ENCODE measurements around the gene SPATA13.

Gene SPATA13

GRCh38 chr13:24184265-24184841, 23.8 kb downstream of the SPATA13 start:
- ATAC-seq, result no peak
- TF ChIP-seq ZFP30 (CRISPR knock-in tag; IDR thresholded peaks at IDR 0.05) (no peak), ZNF8 (CRISPR knock-in tag; IDR thresholded peaks at IDR 0.05) (no peak), ZNF70 (CRISPR knock-in tag; IDR thresholded peaks at IDR 0.05) (no peak), TCF4 (CRISPR knock-in tag; IDR thresholded peaks at IDR 0.05; ENCODE audit: borderline replicate concordance) (no peak)
- TF ChIP-seq, protein P1, sequence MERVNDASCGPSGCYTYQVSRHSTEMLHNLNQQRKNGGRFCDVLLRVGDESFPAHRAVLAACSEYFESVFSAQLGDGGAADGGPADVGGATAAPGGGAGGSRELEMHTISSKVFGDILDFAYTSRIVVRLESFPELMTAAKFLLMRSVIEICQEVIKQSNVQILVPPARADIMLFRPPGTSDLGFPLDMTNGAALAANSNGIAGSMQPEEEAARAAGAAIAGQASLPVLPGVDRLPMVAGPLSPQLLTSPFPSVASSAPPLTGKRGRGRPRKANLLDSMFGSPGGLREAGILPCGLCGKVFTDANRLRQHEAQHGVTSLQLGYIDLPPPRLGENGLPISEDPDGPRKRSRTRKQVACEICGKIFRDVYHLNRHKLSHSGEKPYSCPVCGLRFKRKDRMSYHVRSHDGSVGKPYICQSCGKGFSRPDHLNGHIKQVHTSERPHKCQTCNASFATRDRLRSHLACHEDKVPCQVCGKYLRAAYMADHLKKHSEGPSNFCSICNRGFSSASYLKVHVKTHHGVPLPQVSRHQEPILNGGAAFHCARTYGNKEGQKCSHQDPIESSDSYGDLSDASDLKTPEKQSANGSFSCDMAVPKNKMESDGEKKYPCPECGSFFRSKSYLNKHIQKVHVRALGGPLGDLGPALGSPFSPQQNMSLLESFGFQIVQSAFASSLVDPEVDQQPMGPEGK (CRISPR knock-in tag; IDR thresholded peaks at IDR 0.05; ENCODE audit: borderline replicate concordance), result no peak

DNA sequence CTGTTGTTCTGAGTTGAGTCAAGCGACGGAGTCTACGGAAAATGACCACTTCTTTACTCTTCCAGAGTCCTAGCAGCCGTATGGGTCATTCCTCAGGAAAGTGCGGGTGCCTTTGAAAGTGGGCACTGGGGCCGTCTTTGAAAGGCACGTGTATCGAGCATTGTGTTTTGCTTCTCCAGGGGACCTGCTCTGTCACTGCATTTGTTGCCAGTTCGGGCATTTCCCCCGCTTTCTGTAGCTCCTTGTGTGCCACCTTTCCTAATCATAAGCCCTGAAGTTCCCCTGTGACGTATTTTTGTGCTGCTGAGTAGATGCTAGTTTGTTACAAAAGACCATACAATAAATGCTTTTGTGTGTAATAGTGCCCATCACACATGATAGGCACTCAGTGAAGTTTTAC, 24.4 kb downstream of the SPATA13 start:
- TF ChIP-seq TCF4 (CRISPR knock-in tag; IDR thresholded peaks at IDR 0.05; ENCODE audit: borderline replicate concordance) (no peak), ARNTL (CRISPR knock-in tag; IDR thresholded peaks at IDR 0.05; ENCODE audit: borderline replicate concordance, low read depth) (no peak), TSHZ2 (CRISPR knock-in tag; IDR thresholded peaks at IDR 0.05) (no peak), ZNF565 (CRISPR knock-in tag; conservative IDR thresholded peaks at IDR 0.05; ENCODE audit: low read depth) (no peak), ZNF8 (CRISPR knock-in tag; IDR thresholded peaks at IDR 0.05) (no peak), RARB (CRISPR knock-in tag; IDR thresholded peaks at IDR 0.05) (no peak), ZFP30 (CRISPR knock-in tag; IDR thresholded peaks at IDR 0.05) (no peak), ZNF70 (CRISPR knock-in tag; IDR thresholded peaks at IDR 0.05) (no peak), ESRRG (CRISPR knock-in tag; IDR thresholded peaks at IDR 0.05) (no peak), GLIS3 (CRISPR knock-in tag; IDR thresholded peaks at IDR 0.05) (no peak), SNAI2 (CRISPR knock-in tag; IDR thresholded peaks at IDR 0.05) (no peak), OSR1 (CRISPR knock-in tag; IDR thresholded peaks at IDR 0.05) (no peak), CREB5 (CRISPR knock-in tag; IDR thresholded peaks at IDR 0.05; ENCODE audit: low read depth) (no peak), ZFP3 (CRISPR knock-in tag; IDR thresholded peaks at IDR 0.05) (no peak), PPARA (CRISPR knock-in tag; IDR thresholded peaks at IDR 0.05; ENCODE audit: borderline replicate concordance) (no peak)
- TF ChIP-seq, protein P1 (CRISPR knock-in tag; IDR thresholded peaks at IDR 0.05; ENCODE audit: borderline replicate concordance), result no peak

DNA sequence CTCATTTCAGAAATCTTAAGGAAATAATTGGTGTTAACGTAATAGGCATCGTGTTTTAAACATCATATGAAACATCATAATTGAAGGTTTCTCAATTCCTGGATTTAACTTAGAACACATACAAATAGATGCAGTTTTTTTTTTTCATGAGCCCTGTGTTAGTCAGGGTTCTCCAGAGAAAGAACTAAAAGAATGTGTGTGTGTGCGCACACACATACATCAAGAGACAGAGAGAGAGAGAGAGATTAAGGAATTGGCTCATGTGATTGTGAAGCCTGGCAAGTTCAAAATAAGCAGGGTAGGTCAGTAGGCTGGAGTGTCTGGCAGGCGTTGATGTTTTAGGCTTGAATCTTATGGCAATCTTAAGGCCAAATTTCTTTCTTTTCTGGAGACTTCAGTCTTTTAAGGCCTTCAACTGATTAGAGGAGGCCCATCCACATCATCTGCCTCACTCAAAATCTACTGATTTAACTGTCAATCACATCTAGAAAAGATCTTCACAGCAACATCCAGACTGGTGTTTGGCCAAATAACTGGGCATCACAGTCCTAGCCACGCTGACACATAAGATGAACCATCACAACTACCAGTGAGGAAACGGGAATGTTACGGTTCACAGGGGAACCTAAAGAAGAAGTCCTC, 25.2 kb downstream of the SPATA13 start:
- no peak for ATAC-seq
- no peak for TF ChIP-seq TSHZ2 (CRISPR knock-in tag; IDR thresholded peaks at IDR 0.05)
- no peak for TF ChIP-seq TCF4 (CRISPR knock-in tag; IDR thresholded peaks at IDR 0.05; ENCODE audit: borderline replicate concordance)
- no peak for TF ChIP-seq ESRRG (CRISPR knock-in tag; IDR thresholded peaks at IDR 0.05)
- TF ChIP-seq GLIS3 (CRISPR knock-in tag; IDR thresholded peaks at IDR 0.05), result no peak

More for the DNA sequence above, 24.4 kb downstream of the SPATA13 start:
- no peak for ATAC-seq

Data from SK-N-SH treated with all-trans-retinoic acid at 6 μM for 48 hours (cell line).